HepG2 (cell line): ENCODE results near the gene HCFC1R1. TPM values are rescaled to one million over a fixed set of nuclear protein-coding genes. Genes with fewer than 3 reads are reported as not detected.
A peak's percentile ranks its signal among the peaks of the same experiment; 100 is the strongest.

Source experiments
- ERF ChIP-seq: IDR thresholded peaks from 2 replicates; pipeline ENCODE4 v1.6.1; 2018; ENCODE audit warnings: missing biosample characterization, missing genetic modification reagents
- ETV6 ChIP-seq: sonication (generic); formaldehyde crosslinking; conservative IDR thresholded peaks from 2 replicates; pipeline ENCODE4 v1.4.0; 2020; ENCODE audit warnings: missing genetic modification reagents
- KAT8 ChIP-seq: IDR thresholded peaks from 2 replicates; pipeline ENCODE4 v1.6.1; 2016; ENCODE audit warnings: missing genetic modification reagents, missing compliant biosample characterization
- KLF13 ChIP-seq: sonication (generic); formaldehyde crosslinking; IDR thresholded peaks from 2 replicates; pipeline ENCODE4 v1.4.0; 2020; ENCODE audit warnings: mild to moderate bottlenecking, missing genetic modification reagents
- NKX3-1 ChIP-seq: sonication (generic); formaldehyde crosslinking; IDR thresholded peaks from 2 replicates; pipeline ENCODE4 v1.5.0; 2020; ENCODE audit warnings: missing genetic modification reagents
- PRPF4 ChIP-seq: fragments of 200-400 bp; formaldehyde crosslinking; IDR thresholded peaks from 2 replicates; pipeline ENCODE4 v1.6.1; 2016; ENCODE audit warnings: low read length, low read depth; ENCODE audit not compliant: poor library complexity, severe bottlenecking
- RBFOX2 ChIP-seq: fragments of 200-400 bp; formaldehyde crosslinking; IDR thresholded peaks from 2 replicates; pipeline ENCODE4 v1.6.1; 2017; ENCODE audit warnings: low read depth, mild to moderate bottlenecking, low read length
- RFXAP ChIP-seq: sonication (generic); formaldehyde crosslinking; IDR thresholded peaks from 2 replicates; pipeline ENCODE4 v1.4.0; 2020; ENCODE audit warnings: missing genetic modification reagents, borderline replicate concordance
- SSRP1 ChIP-seq: IDR thresholded peaks from 2 replicates; pipeline ENCODE4 v1.6.1; 2016; ENCODE audit warnings: control low read depth
- SUZ12 ChIP-seq: fragments of 150-350 bp; IDR thresholded peaks from 2 replicates; pipeline ENCODE4 v1.6.1; 2014; ENCODE audit warnings: low read depth, low read length
- TCF12 ChIP-seq, 2 experiments: fragments of 450-650 bp in 1 of 2; sonication (generic) in 1 of 2; formaldehyde crosslinking in 1 of 2; IDR thresholded peaks; 2 replicates each; pipeline versions ENCODE4 v1.6.1 to v1.8.0; 2017 to 2022; ENCODE audit warnings: antibody characterized with exemption in 1 of 2, mild to moderate bottlenecking in 1 of 2, missing genetic modification reagents in 1 of 2, moderate library complexity in 1 of 2
- U2AF1 ChIP-seq: fragments of 200-400 bp; formaldehyde crosslinking; optimal IDR thresholded peaks from 2 replicates; pipeline ENCODE3; 2017; ENCODE audit warnings: mild to moderate bottlenecking, low read depth, low read length
- WIZ ChIP-seq: sonication (generic); formaldehyde crosslinking; IDR thresholded peaks from 2 replicates; pipeline ENCODE4 v1.5.1; 2020; ENCODE audit warnings: mild to moderate bottlenecking, missing genetic modification reagents
- ZNF296 ChIP-seq: sonication (generic); formaldehyde crosslinking; conservative IDR thresholded peaks from 2 replicates; pipeline ENCODE4 v1.5.0; 2020; ENCODE audit warnings: mild to moderate bottlenecking, missing genetic modification reagents
- ZNF607 ChIP-seq: sonication (generic); formaldehyde crosslinking; IDR thresholded peaks from 2 replicates; pipeline ENCODE4 v1.5.1; 2020; ENCODE audit warnings: missing genetic modification reagents, mild to moderate bottlenecking, borderline replicate concordance
- ZNF746 ChIP-seq: sonication (generic); formaldehyde crosslinking; IDR thresholded peaks from 2 replicates; pipeline ENCODE4 v1.8.0; 2022; ENCODE audit warnings: mild to moderate bottlenecking, missing genetic modification reagents
- ZSCAN31 ChIP-seq: sonication (generic); formaldehyde crosslinking; IDR thresholded peaks from 2 replicates; pipeline ENCODE4 v1.5.0; 2020; ENCODE audit warnings: low read depth, mild to moderate bottlenecking, missing genetic modification reagents
- polyA plus RNA-seq, 8 experiments: library from polyadenylated mRNA; depleted of rRNA in 3 of 8; stranded (reverse) in 7 of 8; unstranded in 1 of 8; fragments of >200 nt; fragmentation: Illumina TruSeq in 4 of 8; extraction: Trizol in 4 of 8; gene quantifications; 2 replicates each; pipeline versions ENCODE4 v1.2.1 to v1.2.3, GENCODE V29; 2011 to 2016; ENCODE audit warnings: low read depth in 4 of 8, missing spikeins in 1 of 8, mixed read lengths in 1 of 8; ENCODE audit not compliant: insufficient read depth in 1 of 8
- total RNA-seq, 5 experiments: library from RNA; depleted of rRNA; stranded (reverse); fragments of >200 nt; fragmentation: Illumina TruSeq; extraction: Trizol; gene quantifications; 2 replicates each; pipeline ENCODE4 v1.2.3, GENCODE V29; 2016; ENCODE audit warnings: low read depth in 1 of 5
- TF ChIP-seq, protein P1 (sequence below): sonication (generic); formaldehyde crosslinking; conservative IDR thresholded peaks from 2 replicates; pipeline ENCODE4 v1.4.0; 2020; ENCODE audit warnings: missing genetic modification reagents
- TF ChIP-seq, protein P2 (sequence below): sonication (generic); formaldehyde crosslinking; IDR thresholded peaks from 2 replicates; pipeline ENCODE4 v1.8.0; 2022; ENCODE audit warnings: missing genetic modification reagents, mild to moderate bottlenecking, borderline replicate concordance
- TF ChIP-seq, protein P3 (sequence below): sonication (generic); formaldehyde crosslinking; IDR thresholded peaks from 2 replicates; pipeline ENCODE4 v1.8.0; 2022; ENCODE audit warnings: low read depth, missing genetic modification reagents
- TF ChIP-seq, protein P4 (sequence below): sonication (generic); formaldehyde crosslinking; IDR thresholded peaks from 2 replicates; pipeline ENCODE4 v1.5.0; 2020; ENCODE audit warnings: mild to moderate bottlenecking, missing genetic modification reagents
- TF ChIP-seq, protein P5 (sequence below): sonication (generic); formaldehyde crosslinking; IDR thresholded peaks from 2 replicates; pipeline ENCODE4 v1.8.1; 2023; ENCODE audit warnings: mild to moderate bottlenecking, missing genetic modification reagents, borderline replicate concordance

Gene HCFC1R1
- total and polyA plus RNA-seq, 2 of the 13 experiments (the other 11 are each of a cell fraction or from before 2014, with no cell fraction given) = 13.8 to 16.1 TPM

DNA sequence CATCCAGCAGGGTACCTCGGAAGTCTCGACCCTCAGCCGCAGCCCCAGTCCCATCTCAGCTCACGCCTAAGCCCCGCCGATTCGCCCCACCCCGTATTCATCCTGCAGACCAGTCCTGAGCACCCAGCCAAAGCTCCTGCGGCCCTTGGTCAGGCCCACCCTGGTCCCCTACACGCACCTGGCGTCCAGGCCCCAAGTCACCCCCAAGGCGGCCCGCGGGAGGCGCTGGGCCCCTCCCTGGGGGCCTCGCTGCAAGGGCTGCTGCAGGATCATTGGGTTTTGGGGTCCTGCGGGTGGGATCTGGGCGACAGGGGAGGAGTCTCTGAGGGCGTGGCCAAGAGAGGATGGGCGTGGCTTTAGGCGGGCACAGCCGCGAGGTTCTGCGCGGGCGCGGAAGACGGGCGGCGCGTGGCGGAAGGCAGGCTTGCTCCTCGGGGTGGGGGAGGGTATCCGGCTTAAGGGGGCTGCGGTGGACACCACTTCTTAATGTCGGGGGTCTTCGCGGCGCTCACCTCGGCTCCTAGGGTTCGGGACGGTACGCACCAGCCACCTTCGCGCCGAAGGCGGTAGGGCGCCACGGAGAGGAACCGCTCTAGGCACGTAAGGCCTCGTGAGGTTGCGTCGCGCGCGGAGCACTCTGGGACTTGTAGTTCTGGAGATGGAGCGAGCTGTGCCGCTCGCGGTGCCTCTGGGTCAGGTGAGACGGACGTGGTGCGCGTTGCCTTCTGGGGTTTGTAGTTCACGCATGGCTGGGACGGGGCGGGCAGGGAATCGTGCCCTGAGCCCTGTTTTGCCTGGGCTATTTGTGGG is at the start of gene HCFC1R1, which contains the start of gene THOC6 (continued):
- TF ChIP-seq KAT8 (CRISPR knock-in tag) (peak; percentile 84; the same call in 1 of the 2 replicates), U2AF1 (no peak), ZSCAN31 (CRISPR knock-in tag) (peak; percentile 83; the same call in 1 of the 2 replicates), NKX3-1 (CRISPR knock-in tag) (peak; percentile 55; the same call in 1 of the 2 replicates), ZNF296 (CRISPR knock-in tag) (no peak), ZNF607 (CRISPR knock-in tag) (peak; percentile 89; the same call in 1 of the 2 replicates), SUZ12 (peak; percentile 90), SSRP1 (peak; percentile 94), TCF12 (IDR thresholded peaks at IDR 0.05) (no peak), TCF12 (CRISPR knock-in tag; IDR thresholded peaks at IDR 0.05) (no peak), RFXAP (0 out of 2 replicates have a peak, but pooled peaks have one; percentile 0), RBFOX2 (peak; percentile 99), ERF (peak; percentile 86; the same call in 1 of the 2 replicates), ETV6 (CRISPR knock-in tag) (0 out of 2 replicates have a peak, but pooled peaks have one; percentile 46), WIZ (CRISPR knock-in tag) (no peak), PRPF4 (no peak), ZNF746 (CRISPR knock-in tag) (no peak), KLF13 (CRISPR knock-in tag) (no peak)
- TF ChIP-seq, protein P1, sequence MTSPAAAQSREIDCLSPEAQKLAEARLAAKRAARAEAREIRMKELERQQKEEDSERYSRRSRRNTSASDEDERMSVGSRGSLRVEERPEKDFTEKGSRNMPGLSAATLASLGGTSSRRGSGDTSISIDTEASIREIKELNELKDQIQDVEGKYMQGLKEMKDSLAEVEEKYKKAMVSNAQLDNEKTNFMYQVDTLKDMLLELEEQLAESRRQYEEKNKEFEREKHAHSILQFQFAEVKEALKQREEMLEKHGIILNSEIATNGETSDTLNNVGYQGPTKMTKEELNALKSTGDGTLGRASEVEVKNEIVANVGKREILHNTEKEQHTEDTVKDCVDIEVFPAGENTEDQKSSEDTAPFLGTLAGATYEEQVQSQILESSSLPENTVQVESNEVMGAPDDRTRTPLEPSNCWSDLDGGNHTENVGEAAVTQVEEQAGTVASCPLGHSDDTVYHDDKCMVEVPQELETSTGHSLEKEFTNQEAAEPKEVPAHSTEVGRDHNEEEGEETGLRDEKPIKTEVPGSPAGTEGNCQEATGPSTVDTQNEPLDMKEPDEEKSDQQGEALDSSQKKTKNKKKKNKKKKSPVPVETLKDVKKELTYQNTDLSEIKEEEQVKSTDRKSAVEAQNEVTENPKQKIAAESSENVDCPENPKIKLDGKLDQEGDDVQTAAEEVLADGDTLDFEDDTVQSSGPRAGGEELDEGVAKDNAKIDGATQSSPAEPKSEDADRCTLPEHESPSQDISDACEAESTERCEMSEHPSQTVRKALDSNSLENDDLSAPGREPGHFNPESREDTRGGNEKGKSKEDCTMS (CRISPR knock-in tag) = no peak
- TF ChIP-seq, protein P2, sequence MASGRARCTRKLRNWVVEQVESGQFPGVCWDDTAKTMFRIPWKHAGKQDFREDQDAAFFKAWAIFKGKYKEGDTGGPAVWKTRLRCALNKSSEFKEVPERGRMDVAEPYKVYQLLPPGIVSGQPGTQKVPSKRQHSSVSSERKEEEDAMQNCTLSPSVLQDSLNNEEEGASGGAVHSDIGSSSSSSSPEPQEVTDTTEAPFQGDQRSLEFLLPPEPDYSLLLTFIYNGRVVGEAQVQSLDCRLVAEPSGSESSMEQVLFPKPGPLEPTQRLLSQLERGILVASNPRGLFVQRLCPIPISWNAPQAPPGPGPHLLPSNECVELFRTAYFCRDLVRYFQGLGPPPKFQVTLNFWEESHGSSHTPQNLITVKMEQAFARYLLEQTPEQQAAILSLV (CRISPR knock-in tag) = peak; percentile 85
- TF ChIP-seq, protein P3, sequence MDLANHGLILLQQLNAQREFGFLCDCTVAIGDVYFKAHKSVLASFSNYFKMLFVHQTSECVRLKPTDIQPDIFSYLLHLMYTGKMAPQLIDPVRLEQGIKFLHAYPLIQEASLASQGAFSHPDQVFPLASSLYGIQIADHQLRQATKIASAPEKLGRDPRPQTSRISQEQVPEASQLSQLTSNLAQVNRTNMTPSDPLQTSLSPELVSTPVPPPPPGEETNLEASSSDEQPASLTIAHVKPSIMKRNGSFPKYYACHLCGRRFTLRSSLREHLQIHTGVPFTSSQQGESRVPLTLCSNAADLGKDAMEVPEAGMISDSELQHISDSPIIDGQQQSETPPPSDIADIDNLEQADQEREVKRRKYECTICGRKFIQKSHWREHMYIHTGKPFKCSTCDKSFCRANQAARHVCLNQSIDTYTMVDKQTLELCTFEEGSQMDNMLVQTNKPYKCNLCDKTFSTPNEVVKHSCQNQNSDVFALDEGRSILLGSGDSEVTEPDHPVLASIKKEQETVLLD = peak; percentile 71; the same call in 1 of the 2 replicates
- TF ChIP-seq, protein P4, sequence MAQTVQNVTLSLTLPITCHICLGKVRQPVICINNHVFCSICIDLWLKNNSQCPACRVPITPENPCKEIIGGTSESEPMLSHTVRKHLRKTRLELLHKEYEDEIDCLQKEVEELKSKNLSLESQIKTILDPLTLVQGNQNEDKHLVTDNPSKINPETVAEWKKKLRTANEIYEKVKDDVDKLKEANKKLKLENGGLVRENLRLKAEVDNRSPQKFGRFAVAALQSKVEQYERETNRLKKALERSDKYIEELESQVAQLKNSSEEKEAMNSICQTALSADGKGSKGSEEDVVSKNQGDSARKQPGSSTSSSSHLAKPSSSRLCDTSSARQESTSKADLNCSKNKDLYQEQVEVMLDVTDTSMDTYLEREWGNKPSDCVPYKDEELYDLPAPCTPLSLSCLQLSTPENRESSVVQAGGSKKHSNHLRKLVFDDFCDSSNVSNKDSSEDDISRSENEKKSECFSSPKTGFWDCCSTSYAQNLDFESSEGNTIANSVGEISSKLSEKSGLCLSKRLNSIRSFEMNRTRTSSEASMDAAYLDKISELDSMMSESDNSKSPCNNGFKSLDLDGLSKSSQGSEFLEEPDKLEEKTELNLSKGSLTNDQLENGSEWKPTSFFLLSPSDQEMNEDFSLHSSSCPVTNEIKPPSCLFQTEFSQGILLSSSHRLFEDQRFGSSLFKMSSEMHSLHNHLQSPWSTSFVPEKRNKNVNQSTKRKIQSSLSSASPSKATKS (CRISPR knock-in tag) = no peak
- TF ChIP-seq, protein P5, sequence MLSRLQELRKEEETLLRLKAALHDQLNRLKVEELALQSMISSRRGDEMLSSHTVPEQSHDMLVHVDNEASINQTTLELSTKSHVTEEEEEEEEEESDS (CRISPR knock-in tag) = peak; percentile 93; the same call in 1 of the 2 replicates
